Activated T-cell treated with anti-CD3 and anti-CD28 coated beads, Interleukin-2, amount 50 U/mL, for 24 hours (primary cell): Measurements from ENCODE around the gene TEX48.
A peak's percentile ranks its signal among the peaks of the same experiment; 100 is the strongest.

Experiments
- DNase-seq: peaks from one replicate; pipeline ENCODE4 v3.0.0-alpha.2; 2020
- H3K27ac Mint-ChIP-seq: 2 replicates; pipeline ENCODE4 v1.8.0; 2020; ENCODE audit warnings: mild to moderate bottlenecking, mixed read lengths
- H3K27me3 Mint-ChIP-seq: 2 replicates; pipeline ENCODE4 v1.8.0; 2020; ENCODE audit warnings: mixed read lengths
- H3K36me3 Mint-ChIP-seq: 2 replicates; pipeline ENCODE4 v1.8.0; 2020; ENCODE audit warnings: low read depth, mixed read lengths
- H3K4me1 Mint-ChIP-seq: 2 replicates; pipeline ENCODE4 v1.8.0; 2020; ENCODE audit warnings: low read depth, mixed read lengths
- H3K4me3 Mint-ChIP-seq: 2 replicates; pipeline ENCODE4 v1.8.0; 2020; ENCODE audit warnings: mild to moderate bottlenecking, moderate library complexity, mixed read lengths
- H3K9me3 Mint-ChIP-seq: 2 replicates; pipeline ENCODE4 v1.8.0; 2020; ENCODE audit warnings: mixed read lengths

The TEX48 gene

GRCh38 chr9:114631166-114631565 is 50.8 kb downstream of the TEX48 start:
- no peaks in the 10 kb centered on the region for H3K9me3 Mint-ChIP-seq
- peaks cover 97% of the 10 kb centered on the region for H3K36me3 Mint-ChIP-seq
- no peak overlapping the region for H3K4me3 Mint-ChIP-seq
- no peaks in the 10 kb centered on the region for H3K27me3 Mint-ChIP-seq
- H3K4me1 Mint-ChIP-seq, result no peaks in the 10 kb centered on the region
- no peak for DNase-seq
- H3K27ac Mint-ChIP-seq, result no peak overlapping the region

- H3K27me3 Mint-ChIP-seq, result no peaks in the 10 kb centered on the region
- H3K27ac Mint-ChIP-seq, result peak overlapping the region; percentile 22
- no peak for DNase-seq
- peaks cover 91% of the 10 kb centered on the region for H3K36me3 Mint-ChIP-seq
- H3K9me3 Mint-ChIP-seq, result no peaks in the 10 kb centered on the region
- no peaks in the 10 kb centered on the region for H3K4me1 Mint-ChIP-seq
- H3K4me3 Mint-ChIP-seq, result no peak overlapping the region
Measured at GRCh38 chr9:114629563-114630090, 52.4 kb downstream of the TEX48 start.

GRCh38 chr9:114627553-114627952 is 54.4 kb downstream of the TEX48 start:
- DNase-seq, result no peak
- Mint-ChIP-seq H3K36me3 (peaks cover 87% of the 10 kb centered on the region), H3K9me3 (no peaks in the 10 kb centered on the region), H3K27me3 (no peaks in the 10 kb centered on the region), H3K4me3 (no peak overlapping the region), H3K4me1 (no peaks in the 10 kb centered on the region), H3K27ac (no peak overlapping the region)

GRCh38 chr9:114626415-114627020 is 55.5 kb downstream of the TEX48 start:
- Mint-ChIP-seq H3K27ac (no peak overlapping the region), H3K9me3 (no peaks in the 10 kb centered on the region), H3K4me1 (no peaks in the 10 kb centered on the region), H3K36me3 (peaks cover 87% of the 10 kb centered on the region), H3K27me3 (no peaks in the 10 kb centered on the region), H3K4me3 (no peak overlapping the region)
- DNase-seq, result no peak

GRCh38 chr9:114624677-114625076 is 57.3 kb downstream of the TEX48 start:
- no peak for DNase-seq
- Mint-ChIP-seq H3K9me3 (no peaks in the 10 kb centered on the region), H3K27me3 (no peaks in the 10 kb centered on the region), H3K27ac (no peak overlapping the region), H3K4me1 (no peaks in the 10 kb centered on the region), H3K36me3 (peaks cover 78% of the 10 kb centered on the region), H3K4me3 (no peak overlapping the region)

- Mint-ChIP-seq H3K9me3 (no peaks in the 10 kb centered on the region), H3K36me3 (peaks cover 75% of the 10 kb centered on the region), H3K27ac (no peak overlapping the region), H3K27me3 (no peaks in the 10 kb centered on the region), H3K4me1 (peaks cover 12% of the 10 kb centered on the region), H3K4me3 (no peak overlapping the region)
- no peak for DNase-seq
Measured at GRCh38 chr9:114621975-114622609, 59.9 kb downstream of the TEX48 start.

GRCh38 chr9:114621561-114621960 is 60.4 kb downstream of the TEX48 start:
- H3K27ac Mint-ChIP-seq, result no peak overlapping the region
- H3K36me3 Mint-ChIP-seq, result peaks cover 73% of the 10 kb centered on the region
- H3K4me1 Mint-ChIP-seq, result peaks cover 16% of the 10 kb centered on the region
- no peaks in the 10 kb centered on the region for H3K27me3 Mint-ChIP-seq
- DNase-seq, result no peak
- no peak overlapping the region for H3K4me3 Mint-ChIP-seq
- H3K9me3 Mint-ChIP-seq, result no peaks in the 10 kb centered on the region

GRCh38 chr9:114619191-114619761 is 62.7 kb downstream of the TEX48 start:
- Mint-ChIP-seq H3K36me3 (peaks cover 66% of the 10 kb centered on the region), H3K27ac (peak overlapping the region; percentile 83), H3K27me3 (no peaks in the 10 kb centered on the region), H3K4me1 (peaks cover 28% of the 10 kb centered on the region), H3K4me3 (peak overlapping the region; percentile 62), H3K9me3 (no peaks in the 10 kb centered on the region)
- no peak for DNase-seq

GRCh38 chr9:114616684-114617520 is 65.1 kb downstream of the TEX48 start:
- Mint-ChIP-seq H3K4me1 (peaks cover 51% of the 10 kb centered on the region), H3K36me3 (peaks cover 54% of the 10 kb centered on the region), H3K27ac (peak overlapping the region; percentile 87), H3K9me3 (no peaks in the 10 kb centered on the region), H3K4me3 (no peak overlapping the region), H3K27me3 (no peaks in the 10 kb centered on the region)
- no peak for DNase-seq
